Measurements from ENCODE around the gene ZMYND8.
"Not testable (repeated sequence)": the region's sequence is repeated elsewhere in the genome, so short reads cannot be mapped to it uniquely, and the experiment has no call there.

Gene ZMYND8

DNA sequence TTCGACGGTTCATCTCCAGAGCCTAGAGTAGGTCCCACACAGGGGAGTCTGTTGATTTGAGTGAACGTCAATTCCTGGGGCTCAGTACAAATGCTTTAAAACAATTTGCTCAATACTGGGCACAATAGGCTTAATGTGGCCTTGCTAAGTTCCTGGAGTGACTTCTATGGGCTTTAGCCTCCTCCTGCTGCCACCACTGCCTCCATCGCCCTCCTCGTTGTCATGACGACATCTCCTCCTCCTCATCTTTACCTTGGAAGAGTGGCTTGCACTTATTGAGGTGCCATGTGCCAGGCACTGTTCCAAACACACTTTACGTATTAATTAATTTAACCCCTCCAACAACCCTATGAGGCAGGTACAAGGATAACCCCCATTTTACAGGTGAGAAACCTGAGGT lies 11.8 kb upstream of the ZMYND8 start:
- Histone ChIP-seq H3K4me1 (ENCODE audit: control insufficient read depth in 2 of 2, insufficient read depth in 1 of 2, low read depth in 1 of 2, low read length in 2 of 2) (peaks cover 7 to 19% of the 10 kb centered on the region in 2 donors), H3K9me3 (replicated peaks in 1 of 2; ENCODE audit: control insufficient read depth in 2 of 2, insufficient read depth in 1 of 2, low read depth in 1 of 2, low read length in 2 of 2) (peaks cover 0 to 4% of the 10 kb centered on the region in 2 donors), H2BK5ac (ENCODE audit: low read length) (no peak overlapping the region), H2BK120ac (ENCODE audit: low read depth, low read length) (no peak overlapping the region), H2BK15ac (ENCODE audit: low read length) (no peak overlapping the region), H3K18ac (ENCODE audit: low read length) (no peak overlapping the region), H2AFZ (ENCODE audit: low read length) (no peak overlapping the region), H3K23ac (ENCODE audit: low read depth, low read length, poor library complexity) (no peak overlapping the region), H3K27ac (replicated peaks; ENCODE audit: low read length) (peak overlapping the region; percentile 3), H3K14ac (ENCODE audit: low read length) (no peak overlapping the region), H3K79me1 (ENCODE audit: low read depth, low read length) (no peaks in the 10 kb centered on the region), H3K4me3 (ENCODE audit: low read length in 2 of 2) (no peak overlapping the region), H3K4me2 (ENCODE audit: insufficient read depth, low read length, poor library complexity, severe bottlenecking) (no peak overlapping the region), H3K4ac (ENCODE audit: low read length) (no peak overlapping the region), H2AK5ac (ENCODE audit: low read depth, low read length) (no peak overlapping the region), H3K9ac (ENCODE audit: low read depth, low read length, poor library complexity) (no peak overlapping the region), H3K36me3 (replicated peaks in 1 of 2; ENCODE audit: control insufficient read depth in 2 of 2, insufficient read depth in 2 of 2, low read length in 2 of 2) (no peaks in the 10 kb centered on the region), H3K27me3 (ENCODE audit: control insufficient read depth in 3 of 3, insufficient read depth in 3 of 3, low read depth in 1 of 3, low read length in 3 of 3) (no peaks in the 10 kb centered on the region), H4K8ac (ENCODE audit: low read depth, low read length) (no peak overlapping the region), H2BK12ac (ENCODE audit: low read length) (no peak overlapping the region), H4K91ac (ENCODE audit: low read depth, low read length, poor library complexity) (no peak overlapping the region)
- no peak for DNase-seq (ENCODE audit: low spot score)
- WGBS, 2 donors (ENCODE audit: extremely low coverage in 2 of 2, insufficient read length in 2 of 2, insufficient replicate concordance in 1 of 2) = no CpG with 5 or more reads among the region's 7 CpGs

DNA sequence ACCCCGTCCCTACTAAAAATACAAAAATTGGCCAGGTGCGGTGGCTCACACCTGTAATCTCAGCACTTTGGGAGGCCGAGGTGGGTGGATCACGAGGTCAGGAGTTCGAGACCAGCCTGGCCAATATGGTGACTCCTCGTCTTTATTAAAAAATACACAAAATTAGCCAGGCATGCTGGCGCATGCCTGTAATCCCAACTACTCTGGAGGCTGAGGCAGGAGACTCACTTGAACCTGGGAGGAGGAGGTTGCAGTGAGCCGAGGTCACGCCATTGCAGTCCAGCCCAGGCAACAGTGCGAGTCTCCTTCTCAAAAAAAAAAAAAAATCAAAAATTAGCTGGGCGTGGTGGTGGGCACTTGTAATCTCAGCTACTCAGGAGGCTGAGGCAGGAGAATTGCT lies 9.8 kb upstream of the ZMYND8 start:
- H3K36me3 ChIP-seq (replicated peaks in 1 of 2; ENCODE audit: control insufficient read depth in 2 of 2, insufficient read depth in 2 of 2, low read length in 2 of 2); H2BK5ac ChIP-seq (ENCODE audit: low read length); H3K4me3 ChIP-seq (ENCODE audit: low read length in 2 of 2); H3K27ac ChIP-seq (replicated peaks; ENCODE audit: low read length); H4K8ac ChIP-seq (ENCODE audit: low read depth, low read length); H3K18ac ChIP-seq (ENCODE audit: low read length); H2BK12ac ChIP-seq (ENCODE audit: low read length); H3K4me2 ChIP-seq (ENCODE audit: insufficient read depth, low read length, poor library complexity, severe bottlenecking); H3K14ac ChIP-seq (ENCODE audit: low read length); H2BK120ac ChIP-seq (ENCODE audit: low read depth, low read length); H2AK5ac ChIP-seq (ENCODE audit: low read depth, low read length); H3K27me3 ChIP-seq (ENCODE audit: control insufficient read depth in 3 of 3, insufficient read depth in 3 of 3, low read depth in 1 of 3, low read length in 3 of 3); H3K23ac ChIP-seq (ENCODE audit: low read depth, low read length, poor library complexity); H2AFZ ChIP-seq (ENCODE audit: low read length); H3K9ac ChIP-seq (ENCODE audit: low read depth, low read length, poor library complexity); H3K4ac ChIP-seq (ENCODE audit: low read length); H3K79me1 ChIP-seq (ENCODE audit: low read depth, low read length); H2BK15ac ChIP-seq (ENCODE audit: low read length); H3K9me3 ChIP-seq (replicated peaks in 1 of 2; ENCODE audit: control insufficient read depth in 2 of 2, insufficient read depth in 1 of 2, low read depth in 1 of 2, low read length in 2 of 2); H4K91ac ChIP-seq (ENCODE audit: low read depth, low read length, poor library complexity); DNase-seq (ENCODE audit: low spot score): not testable (repeated sequence)
- no CpG with 5 or more reads among the region's 11 CpGs for WGBS, 2 donors (ENCODE audit: extremely low coverage in 2 of 2, insufficient read length in 2 of 2, insufficient replicate concordance in 1 of 2)
- H3K4me1 ChIP-seq (ENCODE audit: control insufficient read depth in 2 of 2, insufficient read depth in 1 of 2, low read depth in 1 of 2, low read length in 2 of 2) = peaks cover 6 to 21% of the 10 kb centered on the region in 2 donors

DNA sequence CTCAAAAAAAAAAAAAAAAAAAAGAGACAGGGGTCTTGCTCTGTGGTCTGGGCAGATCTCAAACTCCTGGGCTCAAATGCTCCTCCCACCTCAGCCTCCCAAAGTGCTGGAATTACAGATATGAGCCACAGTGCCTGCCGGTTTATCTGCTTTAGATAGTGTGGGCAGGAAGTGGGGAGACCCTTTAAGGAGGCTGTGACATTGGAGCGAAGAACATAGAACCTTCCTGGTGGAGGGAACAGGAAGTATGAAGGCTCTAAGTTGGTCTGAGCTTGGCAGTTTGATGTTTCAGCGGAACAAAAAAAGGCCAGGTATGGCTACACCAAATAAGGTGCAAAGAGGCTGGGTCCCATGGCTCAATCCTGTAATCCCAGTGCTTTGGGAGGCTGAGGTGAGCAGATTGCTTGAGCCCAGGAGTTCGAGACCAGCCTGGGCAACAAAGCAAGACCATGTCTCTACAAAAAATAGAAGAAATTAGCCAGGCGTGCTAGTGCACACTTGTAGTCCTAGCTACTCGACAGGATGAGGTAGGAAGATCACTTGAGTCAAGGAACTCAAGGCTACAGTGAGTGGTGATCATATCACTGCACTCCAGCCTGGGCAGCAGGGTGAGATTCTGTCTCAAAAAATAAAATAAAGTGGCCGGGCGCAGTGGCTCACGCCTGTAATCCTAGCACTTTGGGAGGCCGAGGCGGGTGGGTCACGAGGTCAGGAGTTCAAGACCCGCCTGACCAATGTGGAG lies 8.7 kb upstream of the ZMYND8 start:
- Histone ChIP-seq H3K79me1 (ENCODE audit: low read depth, low read length) (no peaks in the 10 kb centered on the region), H3K27ac (replicated peaks; ENCODE audit: low read length) (no peak overlapping the region), H3K9ac (ENCODE audit: low read depth, low read length, poor library complexity) (no peak overlapping the region), H3K4me2 (ENCODE audit: insufficient read depth, low read length, poor library complexity, severe bottlenecking) (no peak overlapping the region), H4K8ac (ENCODE audit: low read depth, low read length) (no peak overlapping the region), H2BK120ac (ENCODE audit: low read depth, low read length) (no peak overlapping the region), H3K9me3 (replicated peaks in 1 of 2; ENCODE audit: control insufficient read depth in 2 of 2, insufficient read depth in 1 of 2, low read depth in 1 of 2, low read length in 2 of 2) (peaks cover 0 to 3% of the 10 kb centered on the region in 2 donors), H3K4me1 (ENCODE audit: control insufficient read depth in 2 of 2, insufficient read depth in 1 of 2, low read depth in 1 of 2, low read length in 2 of 2) (peaks cover 13 to 24% of the 10 kb centered on the region in 2 donors), H3K27me3 (ENCODE audit: control insufficient read depth in 3 of 3, insufficient read depth in 3 of 3, low read depth in 1 of 3, low read length in 3 of 3) (no peaks in the 10 kb centered on the region), H2AFZ (ENCODE audit: low read length) (no peak overlapping the region), H2BK15ac (ENCODE audit: low read length) (no peak overlapping the region), H2AK5ac (ENCODE audit: low read depth, low read length) (no peak overlapping the region), H3K18ac (ENCODE audit: low read length) (no peak overlapping the region), H3K4me3 (ENCODE audit: low read length in 2 of 2) (no peak overlapping the region), H3K14ac (ENCODE audit: low read length) (no peak overlapping the region), H3K4ac (ENCODE audit: low read length) (no peak overlapping the region), H3K36me3 (replicated peaks in 1 of 2; ENCODE audit: control insufficient read depth in 2 of 2, insufficient read depth in 2 of 2, low read length in 2 of 2) (no peaks in the 10 kb centered on the region), H4K91ac (ENCODE audit: low read depth, low read length, poor library complexity) (no peak overlapping the region), H3K23ac (ENCODE audit: low read depth, low read length, poor library complexity) (no peak overlapping the region), H2BK5ac (ENCODE audit: low read length) (no peak overlapping the region), H2BK12ac (ENCODE audit: low read length) (no peak overlapping the region)
- no CpG with 5 or more reads among the region's 13 CpGs for WGBS, 2 donors (ENCODE audit: extremely low coverage in 2 of 2, insufficient read length in 2 of 2, insufficient replicate concordance in 1 of 2)
- DNase-seq (ENCODE audit: low spot score) = no peak

GRCh38 chr20:47362361-47363219 lies 6.1 kb upstream of the ZMYND8 start:
- no peak overlapping the region for H4K91ac ChIP-seq (ENCODE audit: low read depth, low read length, poor library complexity)
- peak overlapping the region; percentile 13 for H2BK5ac ChIP-seq (ENCODE audit: low read length)
- peak overlapping the region; percentile 60 for H3K27ac ChIP-seq (replicated peaks; ENCODE audit: low read length)
- no peak overlapping the region for H3K4me2 ChIP-seq (ENCODE audit: insufficient read depth, low read length, poor library complexity, severe bottlenecking)
- peak overlapping the region; percentile 15 for H2AFZ ChIP-seq (ENCODE audit: low read length)
- WGBS, 2 donors (ENCODE audit: extremely low coverage in 2 of 2, insufficient read length in 2 of 2, insufficient replicate concordance in 1 of 2) = no CpG with 5 or more reads among the region's 17 CpGs
- H2BK15ac ChIP-seq (ENCODE audit: low read length) = peak overlapping the region; percentile 90
- no peaks in the 10 kb centered on the region for H3K9me3 ChIP-seq (replicated peaks in 1 of 2; ENCODE audit: control insufficient read depth in 2 of 2, insufficient read depth in 1 of 2, low read depth in 1 of 2, low read length in 2 of 2)
- H3K27me3 ChIP-seq (ENCODE audit: control insufficient read depth in 3 of 3, insufficient read depth in 3 of 3, low read depth in 1 of 3, low read length in 3 of 3) = no peaks in the 10 kb centered on the region
- DNase-seq (ENCODE audit: low spot score) = no peak
- H3K4me3 ChIP-seq (ENCODE audit: low read length in 2 of 2) = no peak overlapping the region
- H3K14ac ChIP-seq (ENCODE audit: low read length) = no peak overlapping the region
- H3K79me1 ChIP-seq (ENCODE audit: low read depth, low read length) = no peaks in the 10 kb centered on the region
- H2AK5ac ChIP-seq (ENCODE audit: low read depth, low read length) = peak overlapping the region; percentile 86
- no peak overlapping the region for H2BK12ac ChIP-seq (ENCODE audit: low read length)
- peak overlapping the region; percentile 83 for H2BK120ac ChIP-seq (ENCODE audit: low read depth, low read length)
- peaks cover 31 to 35% of the 10 kb centered on the region in 2 donors for H3K4me1 ChIP-seq (ENCODE audit: control insufficient read depth in 2 of 2, insufficient read depth in 1 of 2, low read depth in 1 of 2, low read length in 2 of 2)
- no peak overlapping the region for H4K8ac ChIP-seq (ENCODE audit: low read depth, low read length)
- H3K9ac ChIP-seq (ENCODE audit: low read depth, low read length, poor library complexity) = no peak overlapping the region
- no peak overlapping the region for H3K4ac ChIP-seq (ENCODE audit: low read length)
- no peak overlapping the region for H3K23ac ChIP-seq (ENCODE audit: low read depth, low read length, poor library complexity)
- H3K36me3 ChIP-seq (replicated peaks in 1 of 2; ENCODE audit: control insufficient read depth in 2 of 2, insufficient read depth in 2 of 2, low read length in 2 of 2) = no peaks in the 10 kb centered on the region
- H3K18ac ChIP-seq (ENCODE audit: low read length) = peak overlapping the region; percentile 73

Data from neuronal stem cell (in vitro differentiated cells).